Skeletal muscle tissue (tissue), 4 donors: ENCODE measurements around the gene CCDC158. TPM values are rescaled to one million over a fixed set of nuclear protein-coding genes. Genes with fewer than 3 reads are reported as not detected.

ENCODE experiments used
- H3K27ac ChIP-seq: one replicate; pipeline ENCODE4 v1.7.0; 2013; ENCODE audit warnings: mild to moderate bottlenecking, low read depth, low read length, inconsistent platforms
- H3K27me3 ChIP-seq, 3 donors: one replicate each; pipeline ENCODE4 v1.7.0; 2013; ENCODE audit warnings: low read length in 3 of 3; ENCODE audit not compliant: control insufficient read depth in 3 of 3, insufficient read depth in 3 of 3
- H3K36me3 ChIP-seq, 3 donors: one replicate each; pipeline ENCODE4 v1.7.0; 2013; ENCODE audit warnings: low read length in 3 of 3; ENCODE audit not compliant: control insufficient read depth in 3 of 3, insufficient read depth in 3 of 3
- H3K4me1 ChIP-seq, 3 donors: one replicate each; pipeline ENCODE4 v1.7.0; 2013; ENCODE audit warnings: low read length in 3 of 3, mild to moderate bottlenecking in 3 of 3; ENCODE audit not compliant: control insufficient read depth in 3 of 3, insufficient read depth in 3 of 3
- H3K4me3 ChIP-seq, 3 donors: one replicate each; pipeline ENCODE4 v1.7.0; 2013; ENCODE audit warnings: low read length in 3 of 3
- H3K9ac ChIP-seq, 3 donors: one replicate each; pipeline ENCODE4 v1.7.0; 2013; ENCODE audit warnings: low read length in 3 of 3, mild to moderate bottlenecking in 3 of 3, moderate library complexity in 2 of 3, low read depth in 1 of 3
- H3K9me3 ChIP-seq, 3 donors: one replicate each; pipeline ENCODE4 v1.7.0; 2013; ENCODE audit warnings: low read length in 3 of 3; ENCODE audit not compliant: control insufficient read depth in 3 of 3
- total RNA-seq: library from RNA; depleted of rRNA; stranded (reverse); fragments of >200 nt; gene quantifications from one replicate; pipeline ENCODE4 v1.2.3, GENCODE V29; 2014
- donor health status: Osteomylitis.

Gene CCDC158
- total RNA-seq, 1 donor from 2014 or later: 1.0 TPM

GRCh38 chr4:76449833-76450232, 28.9 kb upstream of the CCDC158 start:
- Histone ChIP-seq H3K27me3 (no peaks in the 10 kb centered on the region), H3K4me3 (no peak overlapping the region), H3K36me3 (no peaks in the 10 kb centered on the region), H3K27ac (no peak overlapping the region), H3K9ac (no peak overlapping the region), H3K4me1 (no peaks in the 10 kb centered on the region), H3K9me3 (no peaks in the 10 kb centered on the region)

- no peaks in the 10 kb centered on the region for H3K27me3 ChIP-seq
- H3K4me3 ChIP-seq: no peak overlapping the region
- no peaks in the 10 kb centered on the region for H3K4me1 ChIP-seq
- no peaks in the 10 kb centered on the region for H3K36me3 ChIP-seq
- H3K9ac ChIP-seq: no peak overlapping the region
- H3K9me3 ChIP-seq: no peaks in the 10 kb centered on the region
- no peak overlapping the region for H3K27ac ChIP-seq
Observed at GRCh38 chr4:76449362-76449767, 28.4 kb upstream of the CCDC158 start.

GRCh38 chr4:76448211-76448610, 27.3 kb upstream of the CCDC158 start:
- no peak overlapping the region for H3K9ac ChIP-seq
- H3K4me3 ChIP-seq: no peak overlapping the region
- no peaks in the 10 kb centered on the region for H3K9me3 ChIP-seq

GRCh38 chr4:76447393-76447851, 26.5 kb upstream of the CCDC158 start:
- H3K27ac ChIP-seq: no peak overlapping the region
- no peak overlapping the region for H3K9ac ChIP-seq
- H3K4me3 ChIP-seq: no peak overlapping the region
- H3K36me3 ChIP-seq: no peaks in the 10 kb centered on the region
- no peaks in the 10 kb centered on the region for H3K9me3 ChIP-seq
- H3K27me3 ChIP-seq: no peaks in the 10 kb centered on the region
- no peaks in the 10 kb centered on the region for H3K4me1 ChIP-seq

More at GRCh38 chr4:76448211-76448610, 27.3 kb upstream of the CCDC158 start:
- Histone ChIP-seq H3K36me3 (no peaks in the 10 kb centered on the region), H3K27me3 (no peaks in the 10 kb centered on the region), H3K4me1 (no peaks in the 10 kb centered on the region), H3K27ac (no peak overlapping the region)

GRCh38 chr4:76445911-76446310, 25.0 kb upstream of the CCDC158 start:
- no peak overlapping the region for H3K9ac ChIP-seq
- no peaks in the 10 kb centered on the region for H3K27me3 ChIP-seq
- H3K4me3 ChIP-seq: no peak overlapping the region
- no peak overlapping the region for H3K27ac ChIP-seq
- no peaks in the 10 kb centered on the region for H3K36me3 ChIP-seq
- H3K4me1 ChIP-seq: no peaks in the 10 kb centered on the region
- H3K9me3 ChIP-seq: no peaks in the 10 kb centered on the region

- H3K4me1 ChIP-seq: no peaks in the 10 kb centered on the region
- H3K4me3 ChIP-seq: no peak overlapping the region
- H3K9me3 ChIP-seq: no peaks in the 10 kb centered on the region
- no peaks in the 10 kb centered on the region for H3K27me3 ChIP-seq
- no peak overlapping the region for H3K9ac ChIP-seq
- no peak overlapping the region for H3K27ac ChIP-seq
- H3K36me3 ChIP-seq: no peaks in the 10 kb centered on the region
Observed at GRCh38 chr4:76443376-76443775, 22.4 kb upstream of the CCDC158 start.

GRCh38 chr4:76442807-76443206, 21.9 kb upstream of the CCDC158 start:
- Histone ChIP-seq H3K36me3 (no peaks in the 10 kb centered on the region), H3K9ac (no peak overlapping the region), H3K27ac (no peak overlapping the region), H3K27me3 (no peaks in the 10 kb centered on the region), H3K4me3 (no peak overlapping the region), H3K9me3 (no peaks in the 10 kb centered on the region), H3K4me1 (no peaks in the 10 kb centered on the region)

- Histone ChIP-seq H3K36me3 (no peaks in the 10 kb centered on the region), H3K27me3 (no peaks in the 10 kb centered on the region), H3K27ac (no peak overlapping the region), H3K4me3 (no peak overlapping the region), H3K9ac (no peak overlapping the region), H3K9me3 (no peaks in the 10 kb centered on the region), H3K4me1 (no peaks in the 10 kb centered on the region)
Observed at GRCh38 chr4:76441881-76442280, 20.9 kb upstream of the CCDC158 start.

GRCh38 chr4:76439491-76439890, 18.6 kb upstream of the CCDC158 start:
- H3K9ac ChIP-seq: no peak overlapping the region
- no peaks in the 10 kb centered on the region for H3K4me1 ChIP-seq
- H3K36me3 ChIP-seq: no peaks in the 10 kb centered on the region
- H3K9me3 ChIP-seq: no peaks in the 10 kb centered on the region
- H3K27me3 ChIP-seq: peaks cover 0 to 3% (median 0%) of the 10 kb centered on the region in 3 donors
- no peak overlapping the region for H3K27ac ChIP-seq
- no peak overlapping the region for H3K4me3 ChIP-seq

- Histone ChIP-seq H3K27ac (no peak overlapping the region), H3K27me3 (peaks cover 0 to 3% (median 0%) of the 10 kb centered on the region in 3 donors), H3K4me1 (no peaks in the 10 kb centered on the region), H3K4me3 (peak overlapping the region in 1 of 3 donors; percentile 40), H3K9me3 (no peaks in the 10 kb centered on the region), H3K36me3 (no peaks in the 10 kb centered on the region), H3K9ac (no peak overlapping the region)
Observed at GRCh38 chr4:76435528-76436319, 14.8 kb upstream of the CCDC158 start.
